Lower leg skin (tissue), 3 donors: ENCODE data around the gene NBPF1.
"Not testable (repeated sequence)": the region's sequence is repeated elsewhere in the genome, so short reads cannot be mapped to it uniquely, and the experiment has no call there.

Source experiments
- CTCF ChIP-seq, 3 donors: fragments of 450-650 bp; IDR thresholded peaks; one replicate each; pipeline ENCODE4 v1.5.1; 2016; ENCODE audit warnings: antibody characterized with exemption in 3 of 3, mild to moderate bottlenecking in 3 of 3, moderate library complexity in 2 of 3
- POLR2A ChIP-seq, 2 donors: fragments of 450-650 bp; IDR thresholded peaks; one replicate each; pipeline ENCODE4 v1.6.1; 2016 to 2017; ENCODE audit warnings: antibody characterized with exemption in 2 of 2, mild to moderate bottlenecking in 1 of 2, moderate library complexity in 1 of 2

DNA sequence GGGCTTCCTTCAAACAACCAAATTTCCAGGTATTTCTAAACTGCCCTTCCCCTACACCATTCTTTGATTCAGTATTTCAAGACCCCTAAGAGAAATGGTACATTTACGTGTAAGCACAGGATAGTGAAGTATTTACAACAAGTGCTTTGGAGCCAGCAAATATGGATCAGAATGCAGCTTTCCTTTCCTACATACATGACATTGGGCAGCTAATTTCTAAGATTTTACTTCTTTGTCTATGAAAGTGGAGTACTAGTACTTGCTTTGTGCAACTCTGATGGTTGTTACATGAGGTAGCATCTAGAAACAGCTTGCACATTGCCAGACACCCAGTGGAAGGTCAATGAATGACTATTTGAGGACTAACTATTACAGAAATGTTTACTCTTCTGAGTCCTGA is 38.2 kb upstream of the NBPF1 start:
- not testable (repeated sequence) for TF ChIP-seq CTCF, POLR2A (IDR thresholded peaks at IDR 0.05)
